Endometrial microvascular endothelial cells (primary cell): ENCODE data around the gene PEX11A. TPM values are rescaled to one million over a fixed set of nuclear protein-coding genes. Genes with fewer than 3 reads are reported as not detected.

Experiments used
- in situ Hi-C: cut with HindIII; loops from 2 replicates; pipeline ENCODE4 v1.10.0; 2017; ENCODE audit warnings: low sequenced_read_pairs, low pct_unique_long_range_greater_than_20kb; ENCODE audit errors: inconsistent ontology term
- total RNA-seq: library from RNA; depleted of rRNA; stranded (reverse); fragments of >200 nt; gene quantifications from one replicate; pipeline ENCODE4 v1.2.3, GENCODE V29; 2015; ENCODE audit errors: inconsistent ontology term

The PEX11A gene
- total RNA-seq, 1 donor from 2014 or later = 4.8 TPM

GRCh38 chr15:89662893-89663626 lies 27.5 kb downstream of the PEX11A start:
- in situ Hi-C loops = no loop called here

- in situ Hi-C loops = no loop called here
Observed at GRCh38 chr15:89660556-89660955, 30.0 kb downstream of the PEX11A start.

GRCh38 chr15:89659295-89659694 lies 31.3 kb downstream of the PEX11A start:
- in situ Hi-C loops = no loop called here

- in situ Hi-C loops = no loop called here
Observed at GRCh38 chr15:89657686-89658200, 32.8 kb downstream of the PEX11A start.

GRCh38 chr15:89656116-89656815 lies 34.3 kb downstream of the PEX11A start:
- in situ Hi-C loops = no loop called here

GRCh38 chr15:89654847-89655805 lies 35.4 kb downstream of the PEX11A start, which contains the start of gene KIF7:
Gene KIF7 (minus strand): TSS chr15:89655467. CDS start chr15:89652930, 2,537 bp downstream.
- in situ Hi-C loops = no loop called here

GRCh38 chr15:89654301-89654761 lies 36.2 kb downstream of the PEX11A start:
- in situ Hi-C loops = no loop called here

- in situ Hi-C loops = no loop called here
Observed at GRCh38 chr15:89653578-89653977, 37.0 kb downstream of the PEX11A start.

- in situ Hi-C loops = no loop called here
Observed at GRCh38 chr15:89652666-89653065, 37.9 kb downstream of the PEX11A start.

- in situ Hi-C loops = no loop called here
Observed at GRCh38 chr15:89652131-89652530, 38.4 kb downstream of the PEX11A start.

GRCh38 chr15:89649716-89650115 lies 40.8 kb downstream of the PEX11A start:
- in situ Hi-C loops = no loop called here

GRCh38 chr15:89649013-89649625 lies 41.4 kb downstream of the PEX11A start:
- in situ Hi-C loops = no loop called here

GRCh38 chr15:89648106-89649012 lies 42.2 kb downstream of the PEX11A start:
- in situ Hi-C loops = no loop called here

GRCh38 chr15:89647191-89647851 lies 43.2 kb downstream of the PEX11A start:
- in situ Hi-C loops = no loop called here

GRCh38 chr15:89646416-89647141 lies 44.0 kb downstream of the PEX11A start:
- in situ Hi-C loops = no loop called here

- in situ Hi-C loops = no loop called here
Observed at GRCh38 chr15:89645680-89646079, 44.9 kb downstream of the PEX11A start.
